Suprapubic skin (tissue), 4 donors: ENCODE data around the gene COX10.

Experiments
- CTCF ChIP-seq, 2 donors: fragments of 200-600 bp in 1 of 2; fragments of 450-650 bp in 1 of 2; sonication (generic) in 1 of 2; IDR thresholded peaks; one replicate each; pipeline ENCODE4 v1.5.1; 2016 to 2019; ENCODE audit warnings: antibody characterized with exemption in 2 of 2, mild to moderate bottlenecking in 1 of 2, moderate library complexity in 1 of 2
- EP300 ChIP-seq: sonication (generic); formaldehyde crosslinking; IDR thresholded peaks from one replicate; pipeline ENCODE4 v1.6.1; 2017; ENCODE audit warnings: antibody characterized with exemption
- POLR2A ChIP-seq, 2 donors: fragments of 450-650 bp; IDR thresholded peaks; one replicate each; pipeline ENCODE4 v1.6.1; 2017; ENCODE audit warnings: antibody characterized with exemption in 2 of 2, mild to moderate bottlenecking in 2 of 2, moderate library complexity in 2 of 2
- POLR2AphosphoS5 ChIP-seq, 3 donors: sonication (generic); formaldehyde crosslinking; IDR thresholded peaks; one replicate each; pipeline ENCODE4 v1.6.1; 2017; ENCODE audit warnings: antibody characterized with exemption in 3 of 3

- no peak for TF ChIP-seq CTCF (IDR thresholded peaks at IDR 0.05)
- TF ChIP-seq EP300: no peak
- TF ChIP-seq POLR2AphosphoS5 (IDR thresholded peaks at IDR 0.05): no peak
- TF ChIP-seq POLR2A (IDR thresholded peaks at IDR 0.05): no peak
Measured at GRCh38 chr17:14123619-14124278, 54.4 kb downstream of the COX10 start.
